Measurements from ENCODE around the gene PARD3. TPM values are rescaled to one million over a fixed set of nuclear protein-coding genes. Genes with fewer than 3 reads are reported as not detected.

The PARD3 gene
- total and polyA plus RNA-seq, 2 donors (not counting 3 experiments of a cell fraction or from before 2014, with no cell fraction given): 7.3 to 24.1 TPM

DNA sequence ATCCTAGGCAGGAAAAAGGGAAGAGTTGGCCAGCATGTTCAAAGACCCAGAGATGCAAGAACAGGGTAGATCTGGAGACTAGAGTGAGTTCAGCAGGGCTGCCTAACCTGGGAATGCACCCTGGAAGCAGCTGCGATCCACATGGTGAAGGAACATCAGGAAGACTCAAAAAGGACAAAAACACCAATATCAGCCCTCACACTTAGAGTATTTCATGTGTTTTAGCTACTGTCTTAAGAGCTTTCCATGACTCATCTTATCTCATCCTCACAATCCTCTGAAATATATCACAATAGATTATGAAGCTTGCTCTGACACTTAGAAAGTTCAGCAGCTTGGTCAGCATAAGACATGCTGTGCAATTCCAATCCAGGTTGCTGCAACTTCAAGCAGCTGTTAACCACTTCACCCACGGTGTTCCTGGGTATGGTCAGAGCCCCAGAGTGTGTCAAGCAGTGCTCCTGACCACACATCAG is 380.9 kb downstream of the PARD3 start:
- H3K27me3 ChIP-seq (ENCODE audit: control insufficient read depth in 2 of 2, insufficient read depth in 2 of 2, low read length in 2 of 2): no peaks in the 10 kb centered on the region

More for the DNA sequence above, 380.9 kb downstream of the PARD3 start:
- dilution Hi-C loops (cut with MboI; ENCODE audit: extremely low pct_ligation_motif_present, low sequenced_read_pairs): no loop called here
- peaks cover 34% of the 10 kb centered on the region for H3K4me1 ChIP-seq (ENCODE audit: control insufficient read depth, extremely low read depth, insufficient read depth, low read length)
- no peak for FAIRE-seq
- no peak overlapping the region for H3K9ac ChIP-seq (replicated peaks; ENCODE audit: extremely low read depth, insufficient read depth, low read length)
- no peak overlapping the region for H3K4me3 ChIP-seq (replicated peaks in 1 of 3; ENCODE audit: insufficient read depth in 1 of 3, low read depth in 1 of 3, low read length in 3 of 3)
- H4K20me1 ChIP-seq (replicated peaks; ENCODE audit: control insufficient read depth, extremely low read depth, insufficient read depth, low read length): no peaks in the 10 kb centered on the region
- H3K9me3 ChIP-seq (replicated peaks; ENCODE audit: control insufficient read depth, insufficient read depth, low read length): no peaks in the 10 kb centered on the region
- TF ChIP-seq MYC (IDR thresholded peaks at IDR 0.05; ENCODE audit: low read depth, low read length) (no peak), POLR2AphosphoS5 (IDR thresholded peaks at IDR 0.05; ENCODE audit: insufficient read depth, low read depth, low read length) (no peak), GATA2 (IDR thresholded peaks at IDR 0.05; ENCODE audit: insufficient read depth, insufficient read length, low read depth, low read length) (no peak), CTCF (IDR thresholded peaks at IDR 0.05; ENCODE audit: extremely low read depth in 1 of 2, insufficient read depth in 1 of 2, low read depth in 1 of 2, low read length in 2 of 2) (no peak), MAX (IDR thresholded peaks at IDR 0.05; ENCODE audit: insufficient read depth, insufficient read length) (no peak), POLR2A (IDR thresholded peaks at IDR 0.05; ENCODE audit: low read depth, low read length) (no peak), EZH2 (IDR thresholded peaks at IDR 0.05; ENCODE audit: borderline replicate concordance, low read depth, low read length, severe bottlenecking) (no peak), JUN (IDR thresholded peaks at IDR 0.05; ENCODE audit: borderline replicate concordance, insufficient read depth, insufficient read length, low read depth) (no peak), FOS (IDR thresholded peaks at IDR 0.05; ENCODE audit: borderline replicate concordance, insufficient read depth, low read length) (no peak)
- ChIA-PET CTCF (interaction anchor here (0.7 to 1.3 kb wide), 3 partner anchors 11 to 1107 kb away, joined by 3 to 5 read pairs (median 3); no protein-coding TSS in a partner anchor), POLR2A (interaction anchor here (0.5 kb wide), 1 partner anchor 1099 kb away, joined by 10 read pairs; the partner anchor contains the start of gene NRP1)
- no peaks in the 10 kb centered on the region for H3K36me3 ChIP-seq (ENCODE audit: control insufficient read depth in 2 of 2, extremely low read depth in 1 of 2, insufficient read depth in 2 of 2, low read length in 2 of 2)
- H3K27ac ChIP-seq (ENCODE audit: insufficient read depth, low read depth, low read length): no peak overlapping the region
- no peak overlapping the region for H2AFZ ChIP-seq (ENCODE audit: low read depth, low read length)
- intact Hi-C loops (cut with micrococcal nuclease): no loop called here
- H3K9me1 ChIP-seq (replicated peaks; ENCODE audit: control insufficient read depth, extremely low read depth, insufficient read depth, low read length): no peaks in the 10 kb centered on the region
- H3K4me2 ChIP-seq (ENCODE audit: insufficient read depth, low read length): no peak overlapping the region
- no TSS peak for BruUV-seq (replicated peaks)
- DNase-seq (ENCODE audit: low read depth, low spot score): peak; percentile 33
- no peaks in the 10 kb centered on the region for H3K79me2 ChIP-seq (ENCODE audit: control insufficient read depth, insufficient read depth, low read length)
